Panc1 (cell line): Measurements from ENCODE around the gene PCSK7.

ENCODE experiments used
- CTCF ChIP-seq: fragments of 450-650 bp; IDR thresholded peaks from 2 replicates; pipeline ENCODE4 v1.5.1; 2017; ENCODE audit warnings: mild to moderate bottlenecking
- POLR2AphosphoS5 ChIP-seq: IDR thresholded peaks from 2 replicates; pipeline ENCODE4 v1.6.1; 2012; ENCODE audit warnings: mild to moderate bottlenecking, low read depth, low read length, moderate library complexity
- REST ChIP-seq, 2 experiments: IDR thresholded peaks; 2 replicates each; pipeline ENCODE4 v1.6.1; 2011 to 2012; ENCODE audit warnings: low read depth in 2 of 2, control low read depth in 1 of 2, low read length in 1 of 2, mild to moderate bottlenecking in 1 of 2, moderate library complexity in 1 of 2; ENCODE audit not compliant: insufficient read depth in 1 of 2
- TCF7L2 ChIP-seq: IDR thresholded peaks from 2 replicates; pipeline ENCODE4 v1.6.1; 2011; ENCODE audit warnings: mild to moderate bottlenecking, low read depth, low read length, inconsistent platforms

GRCh38 chr11:117203069-117203407, 28.8 kb downstream of the PCSK7 start:
- TF ChIP-seq CTCF (no peak), POLR2AphosphoS5 (no peak), REST (IDR thresholded peaks at IDR 0.05; ENCODE audit: insufficient read depth in 1 of 2, low read depth in 2 of 2, low read length in 1 of 2) (no peak), TCF7L2 (no peak)
